Tibial artery (tissue), 4 donors: ENCODE measurements around the gene GPC6.

ENCODE experiments used
- DNase-seq, 2 donors: peaks; one replicate each; pipeline ENCODE4 v3.0.0-alpha.2; 2019
- H3K27ac ChIP-seq, 2 donors: fragments of 200-600 bp; sonication (generic) in 1 of 2; 1 replicate in 1 of 2; 2 replicates in 1 of 2; pipeline ENCODE4 v1.5.1; 2018 to 2019; ENCODE audit warnings: mild to moderate bottlenecking in 1 of 2
- H3K27me3 ChIP-seq, 2 donors: fragments of 200-600 bp; sonication (generic) in 1 of 2; one replicate each; pipeline versions ENCODE4 v1.5.1 to v1.6.0; 2016 to 2019
- H3K36me3 ChIP-seq, 3 donors: fragments of 200-600 bp; sonication (generic) in 2 of 3; one replicate each; pipeline ENCODE4 v1.5.1; 2016 to 2019; ENCODE audit warnings: mild to moderate bottlenecking in 2 of 3
- H3K4me1 ChIP-seq, 4 donors: fragments of 200-600 bp; sonication (generic) in 2 of 4; 1 replicate in 3 of 4; 2 replicates in 1 of 4; pipeline ENCODE4 v1.5.1; 2016 to 2019
- H3K4me3 ChIP-seq, 2 donors: fragments of 200-600 bp; sonication (generic) in 1 of 2; 1 replicate in 1 of 2; 2 replicates in 1 of 2; pipeline ENCODE4 v1.5.1; 2018 to 2019; ENCODE audit warnings: mild to moderate bottlenecking in 2 of 2
- H3K9me3 ChIP-seq, 3 donors: fragments of 200-600 bp; sonication (generic) in 1 of 3; one replicate each; pipeline ENCODE4 v1.5.1; 2016 to 2019
- intact Hi-C: fragments of 100-400 bp; cut with DNase I; formaldehyde crosslinking; loops from one replicate; pipeline ENCODE4 v1.15.0; 2023; ENCODE audit warnings: low total_unique reads
- TF ChIP-seq, protein P1 (sequence below), 2 experiments: fragments of 200-600 bp in 1 of 2; fragments of 450-650 bp in 1 of 2; IDR thresholded peaks; one replicate each; pipeline ENCODE4 v1.5.1; 2017 to 2019; ENCODE audit warnings: antibody characterized with exemption in 2 of 2, mild to moderate bottlenecking in 1 of 2, moderate library complexity in 1 of 2

The GPC6 gene

GRCh38 chr13:94389604-94390351 is 1163.2 kb downstream of the GPC6 start:
- Histone ChIP-seq H3K4me1 (peaks cover 0 to 23% (median 6%) of the 10 kb centered on the region in 4 donors), H3K27me3 (no peaks in the 10 kb centered on the region), H3K4me3 (no peak overlapping the region), H3K36me3 (no peaks in the 10 kb centered on the region), H3K27ac (no peak overlapping the region), H3K9me3 (no peaks in the 10 kb centered on the region)
- no peak for DNase-seq
- intact Hi-C loops, result no loop called here
- TF ChIP-seq, protein P1, sequence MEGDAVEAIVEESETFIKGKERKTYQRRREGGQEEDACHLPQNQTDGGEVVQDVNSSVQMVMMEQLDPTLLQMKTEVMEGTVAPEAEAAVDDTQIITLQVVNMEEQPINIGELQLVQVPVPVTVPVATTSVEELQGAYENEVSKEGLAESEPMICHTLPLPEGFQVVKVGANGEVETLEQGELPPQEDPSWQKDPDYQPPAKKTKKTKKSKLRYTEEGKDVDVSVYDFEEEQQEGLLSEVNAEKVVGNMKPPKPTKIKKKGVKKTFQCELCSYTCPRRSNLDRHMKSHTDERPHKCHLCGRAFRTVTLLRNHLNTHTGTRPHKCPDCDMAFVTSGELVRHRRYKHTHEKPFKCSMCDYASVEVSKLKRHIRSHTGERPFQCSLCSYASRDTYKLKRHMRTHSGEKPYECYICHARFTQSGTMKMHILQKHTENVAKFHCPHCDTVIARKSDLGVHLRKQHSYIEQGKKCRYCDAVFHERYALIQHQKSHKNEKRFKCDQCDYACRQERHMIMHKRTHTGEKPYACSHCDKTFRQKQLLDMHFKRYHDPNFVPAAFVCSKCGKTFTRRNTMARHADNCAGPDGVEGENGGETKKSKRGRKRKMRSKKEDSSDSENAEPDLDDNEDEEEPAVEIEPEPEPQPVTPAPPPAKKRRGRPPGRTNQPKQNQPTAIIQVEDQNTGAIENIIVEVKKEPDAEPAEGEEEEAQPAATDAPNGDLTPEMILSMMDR (IDR thresholded peaks at IDR 0.05), result no peak

GRCh38 chr13:94390881-94391280 is 1164.3 kb downstream of the GPC6 start:
- DNase-seq, result no peak
- TF ChIP-seq, protein P1 (IDR thresholded peaks at IDR 0.05), result no peak
- intact Hi-C loops, result no loop called here
- Histone ChIP-seq H3K4me3 (no peak overlapping the region), H3K9me3 (no peaks in the 10 kb centered on the region), H3K27me3 (no peaks in the 10 kb centered on the region), H3K27ac (no peak overlapping the region), H3K4me1 (peaks cover 0 to 23% (median 6%) of the 10 kb centered on the region in 4 donors), H3K36me3 (no peaks in the 10 kb centered on the region)

- no peaks in the 10 kb centered on the region for H3K36me3 ChIP-seq
- H3K4me1 ChIP-seq, result peaks cover 0 to 14% (median 6%) of the 10 kb centered on the region in 4 donors
- H3K4me3 ChIP-seq, result no peak overlapping the region
- no peak for DNase-seq
- no peaks in the 10 kb centered on the region for H3K9me3 ChIP-seq
- H3K27me3 ChIP-seq, result no peaks in the 10 kb centered on the region
- intact Hi-C loops, result no loop called here
- no peak overlapping the region for H3K27ac ChIP-seq
- TF ChIP-seq, protein P1 (IDR thresholded peaks at IDR 0.05), result no peak
Measured at GRCh38 chr13:94394723-94395122, 1168.1 kb downstream of the GPC6 start.

DNA sequence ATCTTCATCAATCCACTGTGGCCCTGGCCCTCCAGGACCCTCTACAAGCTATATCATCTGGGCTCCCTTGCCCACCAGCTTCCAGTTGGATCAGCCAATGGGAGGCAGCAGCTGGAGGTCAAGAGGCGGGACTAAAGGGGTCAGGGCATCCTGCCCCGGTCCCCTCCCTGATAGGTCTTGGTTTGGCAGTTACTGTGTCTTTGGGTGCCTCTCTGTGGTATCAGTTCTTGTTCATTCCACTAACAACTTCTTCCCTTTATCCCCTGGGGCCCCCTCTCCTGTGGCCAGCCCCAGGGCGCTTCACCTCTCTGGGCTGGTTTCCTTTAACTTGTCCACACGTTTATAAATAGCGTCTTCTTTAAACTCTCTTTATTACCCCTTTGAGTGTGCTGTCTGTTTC is 1169.3 kb downstream of the GPC6 start:
- Histone ChIP-seq H3K4me1 (peaks cover 0 to 3% (median under 1%) of the 10 kb centered on the region in 4 donors), H3K9me3 (no peaks in the 10 kb centered on the region), H3K4me3 (no peak overlapping the region), H3K27ac (no peak overlapping the region), H3K36me3 (no peaks in the 10 kb centered on the region), H3K27me3 (no peaks in the 10 kb centered on the region)
- DNase-seq, result no peak
- intact Hi-C loops, result no loop called here
- TF ChIP-seq, protein P1 (IDR thresholded peaks at IDR 0.05), result no peak

GRCh38 chr13:94399812-94400211 is 1173.2 kb downstream of the GPC6 start:
- H3K4me1 ChIP-seq, result no peaks in the 10 kb centered on the region
- TF ChIP-seq, protein P1 (IDR thresholded peaks at IDR 0.05), result no peak
- no peak overlapping the region for H3K4me3 ChIP-seq
- H3K27me3 ChIP-seq, result no peaks in the 10 kb centered on the region
- peaks cover 0 to 5% (median 0%) of the 10 kb centered on the region in 3 donors for H3K36me3 ChIP-seq
- no peaks in the 10 kb centered on the region for H3K9me3 ChIP-seq
- DNase-seq, result no peak
- H3K27ac ChIP-seq, result no peak overlapping the region
- intact Hi-C loops, result no loop called here
